Trophoblast cell (in vitro differentiated cells and primary cell): ENCODE measurements around the gene USP13.
"Not testable (repeated sequence)": the region's sequence is repeated elsewhere in the genome, so short reads cannot be mapped to it uniquely, and the experiment has no call there.

Experiments used
- DNase-seq, 2 donors: peaks; one replicate each; pipeline ENCODE4 v3.0.0-alpha.2; 2016
- H2AFZ ChIP-seq: 2 replicates; pipeline ENCODE4 v1.6.1; 2013; ENCODE audit warnings: low read length, moderate library complexity, mild to moderate bottlenecking; ENCODE audit not compliant: insufficient read depth, poor library complexity
- H2AK5ac ChIP-seq: 2 replicates; pipeline ENCODE4 v1.6.1; 2013; ENCODE audit warnings: mild to moderate bottlenecking, low read length
- H2BK120ac ChIP-seq: 2 replicates; pipeline ENCODE4 v1.6.1; 2013; ENCODE audit warnings: low read length, mild to moderate bottlenecking, moderate library complexity; ENCODE audit not compliant: insufficient read depth, poor library complexity
- H2BK12ac ChIP-seq: 2 replicates; pipeline ENCODE4 v1.6.1; 2013; ENCODE audit warnings: mild to moderate bottlenecking, low read length, moderate library complexity
- H2BK5ac ChIP-seq: 2 replicates; pipeline ENCODE4 v1.6.1; 2013; ENCODE audit warnings: low read length, low read depth, moderate library complexity, mild to moderate bottlenecking; ENCODE audit not compliant: poor library complexity
- H3K14ac ChIP-seq: 2 replicates; pipeline ENCODE4 v1.6.1; 2013; ENCODE audit warnings: mild to moderate bottlenecking, low read length
- H3K18ac ChIP-seq: 2 replicates; pipeline ENCODE4 v1.6.1; 2013; ENCODE audit warnings: mild to moderate bottlenecking, low read length
- H3K23ac ChIP-seq: 2 replicates; pipeline ENCODE4 v1.6.1; 2013; ENCODE audit warnings: low read length
- H3K27ac ChIP-seq: 2 replicates; pipeline ENCODE4 v1.5.1; 2013; ENCODE audit warnings: low read depth, mild to moderate bottlenecking, inconsistent platforms, low read length, moderate library complexity
- H3K27me3 ChIP-seq: 2 replicates; pipeline ENCODE4 v1.6.1; 2013; ENCODE audit warnings: inconsistent platforms, mild to moderate bottlenecking, low read length, moderate library complexity; ENCODE audit not compliant: insufficient read depth
- H3K36me3 ChIP-seq, 2 experiments: 1 replicate in 1 of 2; 2 replicates in 1 of 2; pipeline ENCODE4 v1.6.1; 2013; ENCODE audit warnings: low read length in 2 of 2, mild to moderate bottlenecking in 2 of 2, moderate library complexity in 1 of 2; ENCODE audit not compliant: insufficient read depth in 2 of 2, control insufficient read depth in 1 of 2
- H3K4ac ChIP-seq: 2 replicates; pipeline ENCODE4 v1.6.1; 2013; ENCODE audit warnings: low read depth, mild to moderate bottlenecking, low read length, moderate library complexity
- H3K4me1 ChIP-seq, 2 experiments: 1 replicate in 1 of 2; 2 replicates in 1 of 2; pipeline ENCODE4 v1.6.1; 2013; ENCODE audit warnings: low read length in 2 of 2, mild to moderate bottlenecking in 2 of 2, moderate library complexity in 1 of 2; ENCODE audit not compliant: insufficient read depth in 2 of 2, control insufficient read depth in 1 of 2
- H3K4me2 ChIP-seq: 2 replicates; pipeline ENCODE4 v1.6.1; 2013; ENCODE audit warnings: inconsistent platforms, mild to moderate bottlenecking, low read length, moderate library complexity
- H3K4me3 ChIP-seq: 2 replicates; pipeline ENCODE4 v1.5.1; 2013; ENCODE audit warnings: mild to moderate bottlenecking, low read depth, low read length, inconsistent platforms
- H3K79me1 ChIP-seq: one replicate; pipeline ENCODE4 v1.6.1; 2013; ENCODE audit warnings: low read length
- H3K79me2 ChIP-seq: 2 replicates; pipeline ENCODE4 v1.6.1; 2013; ENCODE audit warnings: low read length, mild to moderate bottlenecking; ENCODE audit not compliant: control insufficient read depth, insufficient read depth, poor library complexity
- H3K9ac ChIP-seq: 2 replicates; pipeline ENCODE4 v1.6.1; 2013; ENCODE audit warnings: mild to moderate bottlenecking, low read length
- H3K9me3 ChIP-seq: 2 replicates; pipeline ENCODE4 v1.6.1; 2013; ENCODE audit warnings: low read depth, mild to moderate bottlenecking, control low read depth, inconsistent platforms, low read length; ENCODE audit not compliant: insufficient read depth
- H4K12ac ChIP-seq: 2 replicates; pipeline ENCODE4 v1.6.1; 2013; ENCODE audit warnings: low read depth, mild to moderate bottlenecking, low read length, moderate library complexity
- H4K8ac ChIP-seq: 2 replicates; pipeline ENCODE4 v1.6.1; 2013; ENCODE audit warnings: low read depth, mild to moderate bottlenecking, low read length, moderate library complexity
- H4K91ac ChIP-seq: one replicate; pipeline ENCODE4 v1.6.1; 2013; ENCODE audit warnings: low read depth, mild to moderate bottlenecking, low read length, moderate library complexity
- WGBS: extraction: QIAGEN DNeasy Blood & Tissue Kit; methylation state at CpG from one replicate; pipeline ENCODE4 v1.1.7; 2013; ENCODE audit warnings: missing lambda C conversion rate; ENCODE audit not compliant: insufficient read length, insufficient coverage; ENCODE audit errors: extremely low coverage; 5-methylcytosine and 5-hydroxymethylcytosine counted together

Gene USP13

GRCh38 chr3:179640469-179640868, 12.4 kb upstream of the USP13 start:
- H3K4me2 ChIP-seq: no peak overlapping the region
- no peak overlapping the region for H3K9ac ChIP-seq
- H2AFZ ChIP-seq: no peak overlapping the region
- H3K9me3 ChIP-seq: no peaks in the 10 kb centered on the region
- WGBS: no CpG with 5 or more reads among the region's 1 CpG
- H3K27ac ChIP-seq: no peak overlapping the region
- H3K18ac ChIP-seq: no peak overlapping the region
- no peaks in the 10 kb centered on the region for H3K36me3 ChIP-seq
- no peak overlapping the region for H2BK12ac ChIP-seq
- H3K27me3 ChIP-seq: no peaks in the 10 kb centered on the region
- no peaks in the 10 kb centered on the region for H3K79me2 ChIP-seq
- no peak overlapping the region for H4K12ac ChIP-seq
- H2AK5ac ChIP-seq: no peak overlapping the region
- no peak overlapping the region for H2BK120ac ChIP-seq
- no peak overlapping the region for H3K23ac ChIP-seq
- no peak for DNase-seq
- H3K4me1 ChIP-seq: peaks cover 0 to 3% of the 10 kb centered on the region in 2 experiments
- H2BK5ac ChIP-seq: no peak overlapping the region
- no peak overlapping the region for H4K8ac ChIP-seq
- no peaks in the 10 kb centered on the region for H3K79me1 ChIP-seq
- no peak overlapping the region for H3K4me3 ChIP-seq
- H4K91ac ChIP-seq: no peak overlapping the region
- no peak overlapping the region for H3K4ac ChIP-seq
- no peak overlapping the region for H3K14ac ChIP-seq

- Histone ChIP-seq H3K79me1 (no peaks in the 10 kb centered on the region), H4K8ac (no peak overlapping the region)
Observed at GRCh38 chr3:179642871-179643270, 10.0 kb upstream of the USP13 start.

GRCh38 chr3:179643837-179644236, 9.0 kb upstream of the USP13 start:
- H3K79me2 ChIP-seq, H2BK12ac ChIP-seq, H4K91ac ChIP-seq, H3K4me1 ChIP-seq, H2BK120ac ChIP-seq, H3K14ac ChIP-seq, H3K36me3 ChIP-seq, H3K4me3 ChIP-seq, H2AK5ac ChIP-seq, H4K8ac ChIP-seq, DNase-seq, H3K27me3 ChIP-seq, H4K12ac ChIP-seq, H3K23ac ChIP-seq, H3K9me3 ChIP-seq, H3K4ac ChIP-seq, H2BK5ac ChIP-seq, H2AFZ ChIP-seq, H3K79me1 ChIP-seq, H3K4me2 ChIP-seq, H3K18ac ChIP-seq, H3K9ac ChIP-seq, H3K27ac ChIP-seq: not testable (repeated sequence)
- WGBS: no CpG with 5 or more reads among the region's 8 CpGs

More at GRCh38 chr3:179642871-179643270, 10.0 kb upstream of the USP13 start:
- H3K4ac ChIP-seq: no peak overlapping the region
- no peak overlapping the region for H2BK5ac ChIP-seq
- no peak overlapping the region for H2AK5ac ChIP-seq
- no peak overlapping the region for H4K91ac ChIP-seq
- H2AFZ ChIP-seq: no peak overlapping the region
- DNase-seq: no peak
- H3K4me2 ChIP-seq: no peak overlapping the region
- no peak overlapping the region for H3K9ac ChIP-seq
- no peaks in the 10 kb centered on the region for H3K9me3 ChIP-seq
- H2BK12ac ChIP-seq: no peak overlapping the region
- WGBS: no CpG with 5 or more reads among the region's 3 CpGs
- H3K27ac ChIP-seq: no peak overlapping the region
- H3K36me3 ChIP-seq: no peaks in the 10 kb centered on the region
- no peaks in the 10 kb centered on the region for H3K79me2 ChIP-seq
- H3K14ac ChIP-seq: no peak overlapping the region
- H4K12ac ChIP-seq: no peak overlapping the region
- no peak overlapping the region for H2BK120ac ChIP-seq
- no peak overlapping the region for H3K18ac ChIP-seq
- H3K4me3 ChIP-seq: no peak overlapping the region
- H3K23ac ChIP-seq: no peak overlapping the region
- H3K4me1 ChIP-seq: peaks cover 0 to 3% of the 10 kb centered on the region in 2 experiments
- H3K27me3 ChIP-seq: no peaks in the 10 kb centered on the region

GRCh38 chr3:179646177-179646576, 6.7 kb upstream of the USP13 start:
- H2BK120ac ChIP-seq: no peak overlapping the region
- WGBS: no CpG with 5 or more reads among the region's 3 CpGs
- H4K91ac ChIP-seq: no peak overlapping the region
- no peak for DNase-seq
- no peak overlapping the region for H2AFZ ChIP-seq
- no peaks in the 10 kb centered on the region for H3K79me1 ChIP-seq
- H3K9ac ChIP-seq: no peak overlapping the region
- H3K27ac ChIP-seq: no peak overlapping the region
- no peak overlapping the region for H3K4me2 ChIP-seq
- H3K18ac ChIP-seq: no peak overlapping the region
- no peak overlapping the region for H3K4me3 ChIP-seq
- no peak overlapping the region for H3K4ac ChIP-seq
- no peak overlapping the region for H2BK5ac ChIP-seq
- H3K79me2 ChIP-seq: no peaks in the 10 kb centered on the region
- no peak overlapping the region for H3K14ac ChIP-seq
- no peak overlapping the region for H3K23ac ChIP-seq
- no peak overlapping the region for H4K12ac ChIP-seq
- no peaks in the 10 kb centered on the region for H3K27me3 ChIP-seq
- H3K36me3 ChIP-seq: no peaks in the 10 kb centered on the region
- no peak overlapping the region for H2BK12ac ChIP-seq
- peaks cover 0 to 3% of the 10 kb centered on the region in 2 experiments for H3K4me1 ChIP-seq
- H3K9me3 ChIP-seq: no peaks in the 10 kb centered on the region
- H2AK5ac ChIP-seq: no peak overlapping the region
- no peak overlapping the region for H4K8ac ChIP-seq
